SU-DHL-6 (cell line): Measurements from ENCODE around the gene LRRC25.
A peak's percentile ranks its signal among the peaks of the same experiment; 100 is the strongest.

Experiments used
- H2AFZ ChIP-seq: fragments of 200-600 bp; sonication (generic); 2 replicates; pipeline ENCODE4 v1.6.1; 2014; ENCODE audit warnings: low read depth, mild to moderate bottlenecking, moderate library complexity, mixed read lengths, antibody characterized with exemption, low read length; ENCODE audit not compliant: severe bottlenecking
- H3F3A ChIP-seq: fragments of 200-600 bp; shearing (Covaris generic); 2 replicates; pipeline ENCODE4 v1.6.0; 2016; ENCODE audit warnings: antibody characterized with exemption, mild to moderate bottlenecking; ENCODE audit not compliant: insufficient read depth
- H3K27ac ChIP-seq: fragments of 200-600 bp; sonication (generic); 2 replicates; pipeline ENCODE4 v1.5.1; 2016; ENCODE audit warnings: low read depth, mild to moderate bottlenecking, low read length, moderate library complexity, mixed read lengths
- H3K27me3 ChIP-seq: fragments of 200-600 bp; sonication (generic), shearing (Covaris generic); 2 replicates; pipeline ENCODE4 v1.6.0; 2014; ENCODE audit warnings: mild to moderate bottlenecking, low read length
- H3K36me3 ChIP-seq: fragments of 200-600 bp; sonication (generic); 2 replicates; pipeline ENCODE4 v1.6.1; 2014; ENCODE audit warnings: mild to moderate bottlenecking, low read length, mixed read lengths
- H3K4me2 ChIP-seq: fragments of 300-600, 200-600 bp; shearing (Covaris generic), sonication (generic); 2 replicates; pipeline ENCODE4 v1.6.0; 2014; ENCODE audit warnings: low read length, low read depth, mild to moderate bottlenecking; ENCODE audit not compliant: poor library complexity, severe bottlenecking
- H3K4me3 ChIP-seq: fragments of 200-600 bp; sonication (generic); 2 replicates; pipeline ENCODE4 v1.5.1; 2014; ENCODE audit warnings: antibody characterized with exemption, low read length, mild to moderate bottlenecking, mixed read lengths; ENCODE audit not compliant: insufficient read depth, poor library complexity, severe bottlenecking
- H3K79me2 ChIP-seq: fragments of 200-600 bp; sonication (generic); 2 replicates; pipeline ENCODE4 v1.6.1; 2014; ENCODE audit warnings: mild to moderate bottlenecking, low read length, moderate library complexity; ENCODE audit not compliant: insufficient read depth
- H3K9ac ChIP-seq: fragments of 200-600 bp; sonication (generic); 2 replicates; pipeline ENCODE4 v1.7.0; 2014; ENCODE audit warnings: mild to moderate bottlenecking, low read length
- H3K9me2 ChIP-seq: fragments of 200-600 bp; sonication (generic); replicated peaks from 2 replicates; pipeline ENCODE4 v1.6.1; 2014; ENCODE audit warnings: low read length; ENCODE audit not compliant: insufficient read depth
- H3K9me3 ChIP-seq: fragments of 200-600 bp; sonication (generic); 2 replicates; pipeline ENCODE4 v1.6.1; 2014; ENCODE audit warnings: low read length, mixed read lengths; ENCODE audit not compliant: insufficient read depth
- H4K20me1 ChIP-seq: fragments of 200-600 bp; sonication (generic); 2 replicates; pipeline ENCODE4 v1.6.1; 2014; ENCODE audit warnings: low read depth, mild to moderate bottlenecking, antibody characterized with exemption, low read length, moderate library complexity, mixed read lengths
- CTCF ChIP-seq: fragments of 200-600 bp; sonication (generic); IDR thresholded peaks from one replicate; pipeline ENCODE4 v1.5.1; 2017; ENCODE audit warnings: antibody characterized with exemption, mild to moderate bottlenecking, low read length, moderate library complexity; ENCODE audit not compliant: insufficient read depth, poor library complexity, severe bottlenecking
- EZH2phosphoT487 ChIP-seq: fragments of 200-600 bp; sonication (generic), shearing (Covaris generic); conservative IDR thresholded peaks from 2 replicates; pipeline ENCODE4 v1.6.1; 2018; ENCODE audit warnings: mild to moderate bottlenecking, antibody characterized with exemption, low read length, moderate library complexity, mixed read lengths

LRRC25 gene

GRCh38 chr19:18439025-18439909 is 41.8 kb upstream of the LRRC25 start:
- no peaks in the 10 kb centered on the region for H3K36me3 ChIP-seq
- no peak overlapping the region for H3K4me2 ChIP-seq
- H3K9ac ChIP-seq: no peak overlapping the region
- peaks cover 21% of the 10 kb centered on the region for H3F3A ChIP-seq
- no peak overlapping the region for H3K27ac ChIP-seq
- H3K4me3 ChIP-seq: no peak overlapping the region
- H3K9me3 ChIP-seq: no peaks in the 10 kb centered on the region
- no peak for TF ChIP-seq EZH2phosphoT487
- no peak for TF ChIP-seq CTCF
- no peaks in the 10 kb centered on the region for H3K79me2 ChIP-seq
- no peaks in the 10 kb centered on the region for H3K27me3 ChIP-seq
- H2AFZ ChIP-seq: no peak overlapping the region
- no peaks in the 10 kb centered on the region for H4K20me1 ChIP-seq
- no peaks in the 10 kb centered on the region for H3K9me2 ChIP-seq

GRCh38 chr19:18438331-18439024 is 41.1 kb upstream of the LRRC25 start:
- Histone ChIP-seq H3K27ac (no peak overlapping the region), H3K27me3 (no peaks in the 10 kb centered on the region), H3K4me3 (no peak overlapping the region), H3K9me2 (no peaks in the 10 kb centered on the region), H4K20me1 (no peaks in the 10 kb centered on the region), H3K9ac (no peak overlapping the region), H2AFZ (no peak overlapping the region), H3K79me2 (no peaks in the 10 kb centered on the region), H3K4me2 (no peak overlapping the region), H3K36me3 (no peaks in the 10 kb centered on the region), H3K9me3 (no peaks in the 10 kb centered on the region), H3F3A (peaks cover 21% of the 10 kb centered on the region)
- TF ChIP-seq EZH2phosphoT487 (no peak), CTCF (no peak)

- Histone ChIP-seq H3K4me2 (peak within 1 kb of the TSS; percentile 39), H3F3A (peaks cover 21% of the 10 kb centered on the region), H3K36me3 (no peaks in the 10 kb centered on the region), H3K9me3 (no peaks in the 10 kb centered on the region), H3K4me3 (no peak within 1 kb of the TSS), H3K79me2 (no peaks in the 10 kb centered on the region), H4K20me1 (no peaks in the 10 kb centered on the region), H2AFZ (no peak within 1 kb of the TSS), H3K27ac (no peak within 1 kb of the TSS), H3K9ac (no peak within 1 kb of the TSS), H3K9me2 (no peaks in the 10 kb centered on the region), H3K27me3 (no peaks in the 10 kb centered on the region)
- TF ChIP-seq EZH2phosphoT487: no peak
- TF ChIP-seq CTCF: no peak
Measured at GRCh38 chr19:18437491-18438330, 40.3 kb upstream of the LRRC25 start, which contains the start of gene ISYNA1. TSS of gene ISYNA1 (minus strand) at chr19:18438133. CDS start at chr19:18437979, 154 bp downstream.
